Measurements from ENCODE around the gene DLEC1.
"Not testable (repeated sequence)": the region's sequence is repeated elsewhere in the genome, so short reads cannot be mapped to it uniquely, and the experiment has no call there.

DLEC1 gene

DNA sequence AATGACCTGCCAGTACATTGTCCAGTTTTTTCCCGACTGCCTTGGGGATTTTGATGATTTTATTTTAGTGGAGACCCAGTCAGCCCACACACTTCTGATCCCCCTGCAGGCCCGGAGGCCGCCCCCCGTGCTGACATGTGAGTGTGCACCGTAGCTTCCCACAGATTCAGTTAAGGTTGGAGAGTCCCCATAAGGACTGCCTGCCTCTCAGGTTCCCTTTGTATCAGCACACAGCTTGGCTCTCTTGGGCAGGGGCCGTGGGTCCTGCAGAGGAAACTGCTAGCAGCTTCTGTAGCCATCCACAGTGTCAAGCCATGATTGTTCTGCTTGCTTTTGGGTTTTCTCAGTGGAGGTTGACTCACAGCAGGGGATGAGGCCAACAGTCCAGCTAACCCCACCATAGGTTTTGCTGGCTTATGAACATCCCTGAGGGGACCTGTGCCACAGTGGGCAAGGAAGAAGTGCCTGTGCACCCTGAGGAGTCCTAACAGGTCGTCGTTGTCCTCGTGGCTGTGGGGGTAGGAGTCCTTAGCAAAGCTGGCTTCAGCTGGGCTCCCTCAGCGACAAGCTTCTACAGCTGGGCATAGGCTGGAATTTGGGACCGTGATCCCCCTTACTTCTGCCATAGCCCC, 46.4 kb downstream of the DLEC1 start:
- no peak for DNase-seq

DNA sequence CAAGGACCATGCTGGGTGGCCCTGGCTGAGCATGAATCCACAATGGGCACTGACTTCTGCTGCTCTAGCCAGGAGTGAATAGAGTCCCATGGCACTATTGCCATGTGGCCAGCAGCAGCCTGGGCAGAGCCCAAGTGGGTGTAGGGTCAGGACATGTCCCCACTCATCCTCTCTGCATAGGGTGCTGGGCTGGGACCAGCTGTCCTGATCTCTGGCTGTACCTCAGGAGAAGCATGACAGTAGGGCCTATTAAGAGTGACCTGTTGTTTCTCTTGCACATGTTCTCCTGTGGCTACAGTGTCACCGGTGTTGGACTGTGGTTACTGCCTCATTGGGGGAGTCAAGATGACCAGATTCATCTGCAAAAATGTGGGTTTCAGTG, 46.9 kb downstream of the DLEC1 start:
- no peak for DNase-seq

DNA sequence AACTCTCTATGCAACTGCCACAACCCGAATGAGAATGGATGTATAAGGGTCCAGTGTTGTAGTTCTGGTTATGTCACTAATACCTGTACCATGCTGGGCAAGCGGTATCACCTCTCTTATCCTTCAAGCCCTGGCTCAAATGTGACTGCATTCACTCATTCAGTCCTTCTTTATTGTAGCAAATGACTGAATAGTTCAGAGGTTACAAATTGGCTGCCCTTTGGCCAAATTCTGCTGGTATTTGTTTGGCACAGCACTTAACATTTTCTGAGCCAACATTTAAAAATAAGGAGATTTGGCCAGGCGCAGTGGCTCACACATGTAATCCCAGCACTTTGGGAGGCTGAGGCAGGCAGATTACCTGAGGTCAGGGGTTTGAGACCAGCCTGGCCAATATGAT, 47.5 kb downstream of the DLEC1 start:
- DNase-seq = no peak

DNA sequence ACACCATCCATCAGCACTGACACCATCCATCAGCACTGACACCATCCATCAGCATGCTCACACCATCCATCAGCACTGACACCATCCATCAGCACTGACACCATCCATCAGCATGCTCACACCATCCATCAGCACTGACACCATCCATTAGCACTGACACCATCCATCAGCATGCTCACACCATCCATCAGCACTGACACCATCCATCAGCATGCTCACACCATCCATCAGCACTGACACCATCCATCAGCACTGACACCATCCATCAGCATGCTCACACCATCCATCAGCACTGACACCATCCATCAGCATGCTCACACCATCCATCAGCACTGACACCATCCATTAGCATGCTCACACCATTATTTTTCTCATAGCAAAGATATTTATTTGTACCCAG, 48.3 kb downstream of the DLEC1 start:
- DNase-seq = not testable (repeated sequence)

DNA sequence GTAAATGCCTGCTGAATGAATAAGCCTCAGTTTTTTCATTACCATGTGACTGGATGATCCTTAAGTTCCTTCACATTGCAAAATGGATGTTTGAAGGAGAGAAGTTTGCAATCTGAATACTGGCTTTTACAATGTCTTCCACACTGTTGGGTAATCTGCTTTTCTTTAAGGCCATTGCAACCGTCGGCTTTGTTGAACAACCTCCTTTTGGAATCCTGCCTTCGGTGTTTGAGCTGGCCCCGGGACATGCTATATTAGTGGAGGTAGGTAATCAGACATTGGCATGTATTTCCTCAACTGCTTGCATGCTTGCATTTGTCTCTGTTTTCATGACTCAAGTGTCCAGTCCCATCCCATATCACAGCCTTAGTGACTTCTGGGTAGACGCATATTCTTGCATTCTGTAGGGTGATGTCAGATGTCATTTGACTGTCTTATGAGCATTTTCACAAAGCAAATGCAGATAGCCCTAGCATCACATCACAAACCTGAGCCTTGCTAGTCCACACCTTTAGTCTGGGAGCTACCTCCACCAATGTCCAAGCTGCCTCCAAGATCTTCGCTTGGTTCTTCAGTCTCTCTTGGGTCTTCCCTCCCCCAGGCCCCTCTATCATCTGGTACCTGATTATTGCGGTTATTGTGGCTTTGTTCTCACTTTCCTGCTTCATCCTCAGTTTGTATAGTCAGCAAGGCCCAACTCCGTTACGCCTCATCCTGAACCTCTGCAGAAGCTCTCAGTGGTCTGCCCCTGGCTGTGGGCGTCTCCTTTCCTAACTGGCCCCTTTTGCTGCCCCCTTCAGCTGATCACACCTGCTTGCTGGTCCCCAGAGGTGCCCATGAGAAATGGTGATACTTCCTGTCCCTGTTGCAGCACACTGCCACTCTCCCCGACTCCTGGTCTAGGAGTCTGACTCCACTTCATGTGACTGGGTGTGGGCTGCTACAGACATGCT, 49.4 kb downstream of the DLEC1 start:
- DNase-seq = no peak

DNA sequence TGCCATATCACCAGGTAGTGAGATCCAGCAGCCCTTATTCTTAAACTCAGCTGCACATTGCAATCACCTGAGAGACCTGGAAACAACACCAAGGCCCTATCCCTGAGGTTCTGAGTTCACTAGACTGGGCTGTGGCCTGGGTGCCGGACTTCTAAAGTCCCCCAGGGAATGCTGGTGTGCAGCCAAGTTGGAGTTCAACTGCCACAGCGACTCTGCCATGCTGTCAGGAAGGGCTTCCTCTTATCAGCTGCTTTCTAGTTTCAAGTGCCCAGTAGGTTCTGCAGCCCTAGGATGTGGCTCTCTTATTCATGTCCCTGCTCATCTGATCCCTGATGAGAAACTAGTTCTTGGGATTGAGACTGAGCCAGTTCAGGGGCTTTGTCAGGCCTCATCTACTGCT, 50.2 kb downstream of the DLEC1 start:
- DNase-seq = no peak

DNA sequence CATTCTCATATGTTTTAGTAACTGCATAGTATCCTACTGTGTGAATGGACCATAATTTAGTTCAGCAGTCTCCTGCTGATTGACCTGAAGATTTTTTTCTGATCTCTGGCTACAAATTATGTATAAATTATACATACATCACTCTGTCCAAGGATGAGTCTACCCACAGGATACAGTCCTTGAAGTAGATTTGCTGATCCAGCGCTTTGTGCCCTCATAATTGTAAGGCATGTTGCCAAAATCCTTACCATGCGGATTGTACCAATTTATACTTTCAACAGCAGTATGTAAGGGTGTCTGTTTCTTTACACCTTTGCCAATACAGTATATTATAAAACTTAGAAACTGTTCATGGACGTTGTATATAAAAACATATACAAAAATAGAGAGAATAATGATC, 51.4 kb downstream of the DLEC1 start:
- DNase-seq = no peak

DNA sequence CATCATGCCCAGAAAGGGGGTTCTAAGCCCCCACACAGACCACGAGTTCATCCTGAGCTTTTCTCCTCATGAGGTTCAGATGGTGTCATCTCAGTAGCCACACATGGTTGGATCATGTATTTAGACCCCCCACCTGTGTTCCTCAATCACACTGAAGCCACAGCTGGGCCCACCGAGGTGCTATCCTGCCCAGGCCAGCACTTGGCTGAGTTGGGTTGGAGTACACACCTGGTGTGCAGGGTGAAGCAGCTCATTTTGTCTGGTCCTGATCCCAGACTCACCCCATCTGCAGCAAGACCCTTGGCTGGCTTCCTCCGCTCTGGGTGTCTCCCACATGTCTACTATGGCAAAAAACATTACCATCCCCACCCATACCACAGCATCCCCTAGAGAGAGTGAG, 56.0 kb downstream of the DLEC1 start:
- no peak for DNase-seq

DNA sequence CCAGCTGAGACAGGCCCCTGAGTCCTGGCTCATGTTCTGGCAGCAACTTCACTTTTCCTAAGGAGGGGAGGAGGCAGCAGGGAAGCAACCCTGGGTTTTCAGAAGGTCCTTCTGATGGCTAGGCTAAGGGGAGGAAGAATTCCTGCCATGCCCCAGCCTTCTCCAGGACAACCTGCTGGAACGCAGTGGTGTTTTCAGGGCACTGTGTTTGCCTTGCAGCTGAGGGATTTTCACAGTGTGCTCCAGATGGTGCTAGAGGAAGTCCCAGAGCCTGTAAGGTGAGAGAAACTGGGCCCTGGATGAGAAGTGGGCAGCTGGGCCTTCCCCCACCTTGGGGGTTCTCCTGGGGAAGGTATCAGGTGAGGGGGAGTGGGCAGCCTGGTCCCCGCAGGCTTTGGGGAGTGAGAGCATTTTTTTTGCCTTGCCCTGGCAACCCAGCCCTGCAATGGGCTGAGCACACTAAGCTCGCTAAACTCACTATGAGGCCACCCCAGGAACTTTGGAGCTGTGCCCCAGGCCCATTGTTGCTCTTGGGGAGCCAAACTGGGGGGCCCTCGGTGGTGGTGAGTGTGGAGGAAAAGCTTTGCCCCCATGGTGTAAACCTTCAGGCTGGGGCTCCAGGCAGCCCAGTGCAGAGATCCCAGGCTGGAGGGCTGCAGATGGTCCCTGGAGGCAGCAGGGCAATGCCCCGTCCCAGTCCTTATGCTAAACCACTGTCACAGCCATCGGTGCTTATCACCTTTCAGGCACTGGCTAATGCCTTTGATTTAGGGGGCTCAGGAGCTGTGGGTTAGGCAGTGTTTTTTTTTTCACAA, 56.9 kb downstream of the DLEC1 start:
- DNase-seq = no peak

DNA sequence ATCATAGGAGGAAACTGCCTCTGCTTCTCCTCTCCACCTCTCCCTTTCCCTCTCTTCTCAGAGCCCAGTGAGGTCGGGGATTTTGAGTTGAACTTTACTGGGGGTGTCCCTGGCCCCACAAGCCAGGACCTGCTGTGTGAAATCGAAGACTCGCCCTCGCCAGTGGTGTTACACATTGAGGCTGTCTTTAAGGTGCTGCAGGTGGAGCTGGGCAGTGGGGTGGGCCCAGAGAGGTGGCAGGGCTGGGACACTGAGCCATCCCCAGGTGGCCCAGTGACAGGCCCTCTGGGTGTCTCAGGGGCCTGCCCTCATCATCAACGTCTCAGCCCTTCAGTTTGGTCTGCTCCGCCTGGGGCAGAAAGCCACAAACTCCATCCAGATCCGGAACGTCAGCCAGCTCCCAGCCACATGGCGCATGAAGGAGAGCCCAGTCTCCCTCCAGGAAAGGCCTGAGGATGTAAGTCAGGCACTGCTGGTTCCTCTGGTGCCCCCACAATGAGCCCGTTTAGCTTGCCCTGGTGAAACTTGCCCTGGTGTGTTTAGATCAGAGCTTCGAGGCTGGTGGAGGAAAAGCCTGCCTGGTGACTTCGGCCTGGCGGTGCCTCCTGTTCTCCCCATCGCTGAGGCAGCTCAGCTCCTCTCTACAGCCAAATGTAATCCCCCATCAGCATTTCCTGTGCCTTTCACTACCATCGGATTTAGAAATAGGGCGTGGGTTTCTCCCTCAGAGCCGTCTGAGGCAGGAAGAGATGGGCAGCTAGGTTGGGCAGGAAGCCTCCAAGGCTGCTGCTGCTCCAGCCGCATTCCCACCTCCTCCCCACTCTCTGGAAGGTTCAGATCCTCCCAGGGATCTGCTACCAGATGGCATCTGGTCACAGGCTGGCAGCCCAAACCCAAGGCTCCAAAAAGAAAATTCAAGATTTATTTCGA, 58.7 kb downstream of the DLEC1 start:
- DNase-seq = no peak

DNA sequence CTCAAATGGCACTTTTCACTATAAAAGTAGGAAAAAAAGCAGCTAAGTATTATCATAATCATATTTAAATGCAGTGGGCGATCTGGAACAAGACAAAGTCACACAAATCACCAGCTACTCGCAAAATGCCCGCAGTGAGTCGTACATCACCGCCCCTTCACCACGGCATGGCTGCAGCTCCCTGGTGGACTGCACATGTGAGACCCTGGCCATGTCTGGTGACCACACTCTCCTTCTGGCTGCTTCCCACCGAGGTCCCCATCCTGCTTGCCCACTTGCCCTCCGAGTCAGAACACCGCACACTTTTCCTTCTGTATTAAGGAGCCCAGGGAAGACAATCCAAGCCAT, 59.3 kb downstream of the DLEC1 start:
- no peak for DNase-seq

DNA sequence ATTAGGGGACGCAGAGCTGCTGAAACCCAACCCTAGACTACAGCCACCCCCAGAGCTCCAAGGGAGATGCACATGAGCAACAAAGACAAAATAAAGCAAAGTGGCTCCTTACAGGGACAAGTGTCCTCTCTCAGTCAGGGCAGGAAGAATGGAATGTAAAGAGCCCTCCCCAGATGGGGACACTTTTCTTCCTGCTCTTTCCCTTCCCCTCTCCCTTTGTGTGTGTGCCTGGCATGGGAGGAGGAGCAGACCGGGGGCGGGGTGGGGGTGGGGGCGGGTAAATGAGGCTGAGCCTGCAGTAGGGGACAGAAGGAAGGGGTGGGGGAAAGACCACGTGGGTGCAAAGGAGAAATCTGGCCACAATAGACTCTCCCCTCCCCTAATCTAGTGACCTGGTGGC, 60.5 kb downstream of the DLEC1 start:
- DNase-seq = no peak

DNA sequence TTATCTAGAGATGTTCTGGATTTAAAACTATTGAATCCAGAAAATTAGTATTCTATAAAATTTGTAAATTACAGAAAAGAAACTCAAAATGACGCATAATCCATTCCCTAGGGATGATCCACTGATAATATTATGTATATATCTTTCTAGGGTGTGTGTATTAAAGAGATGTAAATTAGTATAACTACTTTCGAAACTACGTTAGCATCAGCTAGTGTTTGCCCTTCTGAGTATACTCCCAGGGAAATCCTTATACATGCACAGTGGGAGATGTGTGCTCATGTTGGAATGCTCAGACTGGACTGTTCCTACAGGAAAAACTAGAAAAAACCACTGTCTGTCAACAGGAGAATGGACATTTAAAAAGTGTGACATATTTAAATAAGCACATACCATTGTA, 61.5 kb downstream of the DLEC1 start:
- no peak for DNase-seq

DNA sequence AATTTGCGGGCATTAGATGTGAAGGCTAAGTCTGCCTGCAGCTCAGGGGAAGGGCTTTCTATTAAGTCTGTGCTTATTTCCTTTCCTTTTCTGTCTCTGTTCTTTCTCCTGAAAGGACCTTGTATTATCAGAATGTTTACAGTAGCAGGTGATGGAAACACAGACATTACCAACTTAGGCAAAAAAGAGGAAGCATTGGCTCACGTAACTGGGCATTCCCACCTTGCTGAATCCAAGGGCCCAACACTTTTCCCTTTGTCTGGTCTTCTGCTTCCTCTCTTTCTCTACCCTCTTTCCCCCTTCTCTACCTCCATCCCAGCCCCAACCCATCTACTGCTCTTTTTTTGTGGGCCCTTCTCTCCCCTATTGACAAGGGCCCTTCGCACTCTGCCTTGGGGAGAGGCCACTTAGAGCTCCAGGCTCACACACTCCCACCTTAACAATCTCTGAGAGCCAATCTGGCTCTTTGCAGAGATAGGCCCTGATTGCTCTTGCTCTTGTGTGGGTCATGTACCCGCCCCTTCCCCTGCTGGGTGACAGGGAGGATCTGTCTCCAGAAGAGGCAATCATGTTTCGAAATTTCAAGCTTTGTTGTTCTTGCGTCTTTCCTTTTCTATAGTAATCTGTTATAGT, 62.9 kb downstream of the DLEC1 start:
- no peak for DNase-seq

DNA sequence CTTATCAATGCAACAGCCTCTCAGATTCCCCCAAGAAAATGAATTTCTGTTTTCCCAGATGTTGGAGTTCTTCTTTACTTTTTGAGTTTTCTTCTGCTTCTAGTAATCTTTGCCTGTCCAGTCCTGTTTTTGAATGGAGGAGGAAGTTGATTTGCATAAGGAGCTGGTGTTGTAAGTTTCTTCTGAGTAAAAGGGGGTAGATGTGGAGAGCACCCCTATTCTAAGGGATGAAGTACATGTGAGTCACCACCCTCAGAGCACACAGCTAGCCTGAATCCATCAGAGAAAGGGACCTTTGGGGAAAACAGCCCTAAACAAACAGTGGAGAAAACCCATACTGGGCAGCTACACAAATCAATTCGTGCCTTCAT, 63.4 kb downstream of the DLEC1 start:
- no peak for DNase-seq

DNA sequence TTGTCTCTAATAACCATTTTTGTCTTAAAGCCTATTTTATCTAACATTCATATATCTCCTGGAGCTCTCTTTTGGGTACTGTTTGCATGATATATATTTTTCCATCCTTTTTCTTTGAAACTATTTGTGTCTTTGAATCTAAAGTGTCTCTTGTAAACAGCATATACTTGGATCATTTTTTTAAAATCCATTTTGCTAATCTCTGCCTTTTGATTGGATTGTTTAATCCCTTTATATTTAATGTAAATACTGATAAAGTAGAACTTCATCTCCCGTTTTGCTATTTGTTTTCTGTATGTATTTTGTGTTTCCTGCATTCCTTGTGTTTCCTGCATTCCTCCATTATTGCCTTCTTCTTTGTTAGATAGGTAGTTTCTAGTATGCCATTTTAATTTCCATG, 66.5 kb downstream of the DLEC1 start:
- DNase-seq = no peak

DNA sequence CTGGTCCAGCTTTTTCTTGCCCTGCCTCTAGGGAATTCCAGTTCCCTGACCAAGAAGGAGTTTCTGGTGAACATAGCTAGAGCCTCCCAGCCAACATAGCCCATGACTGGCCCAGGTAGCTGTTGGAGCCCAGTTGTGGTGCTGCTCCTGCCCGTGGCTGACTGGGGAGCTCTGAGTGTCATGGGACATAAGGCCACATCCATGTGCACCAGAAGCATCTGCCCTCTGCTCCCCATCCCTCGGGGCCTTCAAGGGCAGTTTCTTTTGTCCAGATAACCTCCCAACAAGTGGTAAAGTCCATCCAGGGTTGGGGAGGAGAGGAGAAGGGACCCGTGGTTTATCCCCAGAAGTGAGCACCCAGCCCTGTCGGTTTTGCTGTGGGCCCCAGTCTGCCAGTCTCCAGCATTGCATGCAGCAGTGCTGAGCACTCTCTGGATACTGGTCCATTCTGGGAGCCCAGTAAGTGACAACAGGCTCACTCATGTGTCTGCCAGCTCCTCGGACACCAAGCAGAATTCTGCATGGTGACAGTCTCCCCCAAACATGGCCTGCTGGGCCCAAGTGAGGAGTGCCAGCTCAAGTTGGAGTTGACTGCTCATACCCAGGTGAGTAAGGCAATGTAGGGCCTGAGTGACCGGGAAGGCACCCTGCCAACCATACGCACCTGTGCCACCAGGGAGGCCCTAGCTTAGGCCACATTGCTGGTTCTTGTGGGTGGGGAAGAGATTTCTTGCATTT, 69.1 kb downstream of the DLEC1 start:
- no peak for DNase-seq

DNA sequence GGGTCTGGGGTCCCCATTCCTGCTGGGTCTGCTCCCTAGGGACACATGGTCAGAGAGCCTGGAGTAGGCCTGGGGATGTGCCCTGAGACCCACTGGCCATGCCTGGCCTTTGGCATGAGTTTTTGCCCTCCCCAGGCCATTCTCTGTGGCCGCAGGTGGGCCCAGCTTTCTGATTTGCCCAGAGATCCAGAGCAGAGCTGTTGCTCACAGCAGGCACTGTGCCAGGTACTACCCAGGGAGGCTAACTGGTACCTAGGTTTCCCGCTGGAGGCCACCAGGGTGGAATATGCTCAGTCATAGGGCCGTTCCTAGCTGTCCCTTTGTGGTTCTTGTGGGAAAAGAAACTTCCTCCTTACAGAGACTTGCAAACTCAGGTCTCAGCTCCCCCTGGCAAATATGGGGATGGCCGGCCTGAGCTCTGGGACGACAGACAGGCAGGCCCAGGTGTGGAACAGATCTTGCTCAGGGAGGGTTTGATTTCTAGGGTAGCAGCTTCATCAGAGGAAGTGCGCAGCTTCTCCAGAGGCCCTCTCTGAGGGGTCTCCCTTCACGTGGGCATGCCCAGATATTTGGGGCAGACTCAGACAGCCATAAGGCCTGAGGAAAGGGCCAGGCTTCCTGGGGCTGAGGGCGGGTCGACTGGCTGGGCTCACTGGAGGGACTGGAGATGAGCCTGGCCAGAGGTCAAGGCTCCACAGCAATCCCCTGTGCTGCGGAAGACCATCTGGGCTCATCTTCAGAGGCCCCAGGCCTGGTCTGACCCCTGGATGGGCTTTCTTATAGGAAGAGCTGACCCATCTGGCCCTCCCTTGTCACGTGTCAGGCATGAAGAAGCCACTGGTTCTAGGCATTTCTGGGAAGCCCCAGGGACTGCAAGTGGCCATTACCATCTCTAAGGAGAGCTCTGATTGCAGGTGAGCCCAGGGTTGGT, 69.9 kb downstream of the DLEC1 start:
- no peak for DNase-seq

DNA sequence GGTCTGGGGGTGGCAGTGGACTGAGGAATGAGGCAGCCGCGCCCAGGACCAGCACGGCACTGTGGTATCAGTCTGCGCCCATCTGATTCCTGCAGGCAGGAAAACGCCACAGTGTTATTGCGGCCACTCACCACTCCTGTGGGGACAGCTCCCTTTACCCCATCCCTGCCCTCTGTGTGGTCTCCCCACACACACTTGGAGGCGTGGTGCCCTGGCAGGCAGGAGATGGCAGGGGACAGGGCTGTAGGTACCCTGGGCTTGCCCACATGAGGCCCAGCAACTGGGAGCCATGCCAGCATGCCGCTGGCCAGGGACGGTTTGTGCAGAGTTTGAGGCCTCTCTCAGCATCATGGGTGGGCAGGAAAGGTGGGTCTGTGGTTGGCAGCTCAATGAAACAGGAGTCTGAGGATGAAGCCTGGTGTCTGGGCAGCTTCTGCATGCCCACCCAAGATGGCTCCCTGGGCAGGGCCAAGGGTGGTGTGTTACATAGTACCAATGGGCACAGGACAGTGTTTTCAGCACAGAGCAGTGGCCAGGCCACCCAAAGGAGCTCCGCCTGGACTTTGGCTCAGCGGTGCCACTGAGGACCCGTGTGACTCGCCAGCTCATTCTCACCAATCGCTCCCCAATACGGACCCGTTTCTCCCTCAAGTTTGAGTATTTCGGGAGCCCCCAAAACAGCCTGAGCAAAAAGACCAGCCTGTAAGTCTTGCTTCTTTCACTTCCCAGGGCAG, 70.7 kb downstream of the DLEC1 start:
- no peak for DNase-seq

Measured in NCI-H1436 treated with DMSO at 0.1 percent for 48 hours (cell line).